HCT116 (cell line): ENCODE data around the gene PEF1. TPM values are rescaled to one million over a fixed set of nuclear protein-coding genes. Genes with fewer than 3 reads are reported as not detected.

Source experiments
- ATAC-seq: fragments of 200-7000 bp; cut with Tn5 transposase; 2 replicates; pipeline ENCODE4 v1.9.1; 2020; ENCODE audit warnings: mild to moderate bottlenecking, moderate library complexity
- BruUV-seq: library from RNA; stranded (reverse); fragments of 400-500 nt; replicated peaks from 2 replicates; lab custom pipeline; 2021; lab: Mats Ljungman, UMichigan
- CTCF ChIA-PET: fragments of 300-600 bp; sonication (Branson Sonifier 250); formaldehyde crosslinking; loops from one replicate; lab custom pipeline; 2021; ENCODE audit warnings: antibody characterized with exemption; lab: Charles Lee
- POLR2A ChIA-PET: fragments of 300-600, 350-600 bp; sonication (Branson Sonifier 250); formaldehyde crosslinking; loops from one replicate; lab custom pipeline; 2021; ENCODE audit warnings: antibody characterized with exemption; lab: Charles Lee
- RAD21 ChIA-PET, 2 experiments: fragments of 300-600 bp; sonication (Branson Sonifier 250); formaldehyde crosslinking; loops; one replicate each; lab custom pipeline; 2023; ENCODE audit warnings: low total read pairs in 2 of 2; ENCODE audit not compliant: uncharacterized antibody in 2 of 2, unreplicated experiment in 2 of 2, low non-redundant PET in 1 of 2; lab: Charles Lee
- DNase-seq: peaks from one replicate; pipeline ENCODE4 v3.0.0-alpha.2; 2010; ENCODE audit warnings: low read depth, low spot score
- H2AFZ ChIP-seq: fragments of 200-600 bp; shearing (Covaris generic), sonication (generic); 2 replicates; pipeline ENCODE4 v1.6.1; 2017; ENCODE audit warnings: low read depth, mixed run types, mixed read lengths, antibody characterized with exemption, low read length; ENCODE audit not compliant: poor library complexity, severe bottlenecking
- H3K27ac ChIP-seq: 2 replicates; pipeline ENCODE4 v1.5.1; 2012; ENCODE audit warnings: low read depth, low read length
- H3K27me3 ChIP-seq: fragments of 200-600 bp; sonication (generic); 2 replicates; pipeline ENCODE4 v1.6.1; 2016; ENCODE audit warnings: mixed run types, low read length, mixed read lengths; ENCODE audit not compliant: insufficient read depth
- H3K36me3 ChIP-seq, 2 experiments: fragments of 200-500 bp in 1 of 2; fragments of 200-600 bp in 1 of 2; sonication (Bioruptor generic) in 1 of 2; sonication (generic) in 1 of 2; 2 replicates each; pipeline versions ENCODE4 v1.5.1 to v1.6.1; 2014 to 2016; ENCODE audit warnings: low read length in 2 of 2, inconsistent platforms in 1 of 2, mixed read lengths in 1 of 2, mixed run types in 1 of 2; ENCODE audit not compliant: insufficient read depth in 2 of 2, control insufficient read depth in 1 of 2
- H3K4me1 ChIP-seq, 2 experiments: fragments of 200-600 bp in 1 of 2; sonication (generic) in 1 of 2; 2 replicates each; pipeline versions ENCODE4 v1.5.1 to v1.6.1; 2012 to 2017; ENCODE audit warnings: low read length in 2 of 2, inconsistent platforms in 1 of 2, mild to moderate bottlenecking in 1 of 2, mixed read lengths in 1 of 2, mixed run types in 1 of 2, moderate library complexity in 1 of 2; ENCODE audit not compliant: insufficient read depth in 2 of 2, control insufficient read depth in 1 of 2
- H3K4me2 ChIP-seq: fragments of 200-600 bp; sonication (generic); 2 replicates; pipeline ENCODE4 v1.6.1; 2017; ENCODE audit warnings: mixed run types, low read length, mixed read lengths
- H3K4me3 ChIP-seq, 2 experiments: fragments of 200-600 bp in 1 of 2; sonication (generic) in 1 of 2; replicated peaks in 1 of 2; 2 replicates each; pipeline ENCODE4 v1.5.1; 2011 to 2016; ENCODE audit warnings: low read length in 2 of 2, control low read depth in 1 of 2, low read depth in 1 of 2, mild to moderate bottlenecking in 1 of 2, mixed read lengths in 1 of 2, mixed run types in 1 of 2
- H3K79me2 ChIP-seq: fragments of 200-600 bp; sonication (generic); 2 replicates; pipeline ENCODE4 v1.6.1; 2017; ENCODE audit warnings: mild to moderate bottlenecking, mixed run types, low read length, moderate library complexity, mixed read lengths; ENCODE audit not compliant: insufficient read depth
- H3K9ac ChIP-seq: fragments of 200-600 bp; sonication (generic); 2 replicates; pipeline ENCODE4 v1.6.1; 2016; ENCODE audit warnings: low read length, mixed read lengths
- H3K9me2 ChIP-seq: fragments of 200-600 bp; sonication (generic), shearing (Covaris generic); 2 replicates; pipeline ENCODE4 v1.6.1; 2017; ENCODE audit warnings: mixed run types, mild to moderate bottlenecking, moderate library complexity; ENCODE audit not compliant: insufficient read depth
- H3K9me3 ChIP-seq, 2 experiments: fragments of 200-500 bp in 1 of 2; fragments of 200-600 bp in 1 of 2; sonication (Bioruptor generic) in 1 of 2; sonication (generic) in 1 of 2; 2 replicates each; pipeline ENCODE4 v1.6.1; 2014 to 2017; ENCODE audit warnings: low read length in 2 of 2, mixed read lengths in 2 of 2, inconsistent platforms in 1 of 2, low read depth in 1 of 2, mild to moderate bottlenecking in 1 of 2, mixed run types in 1 of 2, moderate library complexity in 1 of 2; ENCODE audit not compliant: control insufficient read depth in 1 of 2, insufficient read depth in 1 of 2
- H4K20me1 ChIP-seq: fragments of 200-600 bp; sonication (generic), shearing (Covaris generic); 2 replicates; pipeline ENCODE4 v1.6.1; 2017; ENCODE audit warnings: mixed run types, mild to moderate bottlenecking, moderate library complexity; ENCODE audit not compliant: insufficient read depth
- CBX3 ChIP-seq: IDR thresholded peaks from 2 replicates; pipeline ENCODE4 v1.6.1; 2012; ENCODE audit warnings: low read depth
- CEBPB ChIP-seq: IDR thresholded peaks from 2 replicates; pipeline ENCODE4 v1.6.1; 2012; ENCODE audit warnings: low read depth
- CTCF ChIP-seq, 3 experiments: fragments of 200-600 bp in 1 of 3; sonication (generic) in 1 of 3; IDR thresholded peaks in 2 of 3; conservative IDR thresholded peaks in 1 of 3; 2 replicates each; pipeline ENCODE4 v1.5.1; 2012 to 2017; ENCODE audit warnings: low read depth in 2 of 3, low read length in 2 of 3, antibody characterized with exemption in 1 of 3, borderline replicate concordance in 1 of 3, control low read depth in 1 of 3, mild to moderate bottlenecking in 1 of 3, mixed read lengths in 1 of 3, mixed run types in 1 of 3, moderate library complexity in 1 of 3; ENCODE audit not compliant: insufficient read depth in 1 of 3
- EZH2 ChIP-seq: fragments of 200-600 bp; sonication (generic); IDR thresholded peaks from 2 replicates; pipeline ENCODE4 v1.6.1; 2017; ENCODE audit warnings: antibody characterized with exemption, mixed run types
- EZH2phosphoT487 ChIP-seq: fragments of 200-600 bp; IDR thresholded peaks from 2 replicates; pipeline ENCODE4 v1.6.1; 2018; ENCODE audit warnings: antibody characterized with exemption, borderline replicate concordance
- FOSL1 ChIP-seq: IDR thresholded peaks from 2 replicates; pipeline ENCODE4 v1.6.1; 2012; ENCODE audit warnings: low read depth
- JUND ChIP-seq: IDR thresholded peaks from 2 replicates; pipeline ENCODE4 v1.6.1; 2012
- MAX ChIP-seq: IDR thresholded peaks from 2 replicates; pipeline ENCODE4 v1.6.1; 2012
- RAD21 ChIP-seq: IDR thresholded peaks from 2 replicates; pipeline ENCODE4 v1.6.1; 2012; ENCODE audit warnings: low read depth, mild to moderate bottlenecking
- SIN3A ChIP-seq: IDR thresholded peaks from 2 replicates; pipeline ENCODE4 v1.6.1; 2012; ENCODE audit warnings: low read depth
- TCF7L2 ChIP-seq: IDR thresholded peaks from 2 replicates; pipeline ENCODE4 v1.7.0; 2011; ENCODE audit warnings: borderline replicate concordance, inconsistent platforms; ENCODE audit not compliant: insufficient read depth, insufficient read length; ENCODE audit errors: extremely low read depth
- ZFX ChIP-seq: fragments of 450-650 bp; IDR thresholded peaks from 2 replicates; pipeline ENCODE4 v1.6.1; 2017
- ZNF274 ChIP-seq: fragments of 200-500 bp; sonication (Bioruptor generic); IDR thresholded peaks from 2 replicates; pipeline ENCODE4 v1.6.1; 2014; ENCODE audit warnings: mild to moderate bottlenecking, low read depth, low read length, inconsistent platforms
- intact Hi-C: fragments of 100-400 bp; cut with micrococcal nuclease; formaldehyde crosslinking; loops from 2 replicates; pipeline ENCODE4 v1.10.0; 2022
- total RNA-seq: library from RNA; stranded (reverse); gene quantifications from one replicate; pipeline ENCODE4 v1.2.1, GENCODE V29; 2021; ENCODE audit not compliant: unreplicated experiment
- TF ChIP-seq, protein P1 (sequence below): IDR thresholded peaks from 2 replicates; pipeline ENCODE4 v1.6.1; 2012; ENCODE audit warnings: low read depth

PEF1 gene
- total RNA-seq, 1 experiment from 2014 or later, result 37.6 TPM

- H3K9ac ChIP-seq, result no peak overlapping the region
- TF ChIP-seq RAD21, result no peak
- no peak for TF ChIP-seq FOSL1
- TF ChIP-seq CEBPB, result no peak
- TF ChIP-seq SIN3A, result no peak
- no peak for TF ChIP-seq EZH2phosphoT487
- TF ChIP-seq ZNF274, result no peak
- no peak for TF ChIP-seq CBX3
- no peak for TF ChIP-seq JUND
- no peak for TF ChIP-seq EZH2
- TF ChIP-seq CTCF (IDR thresholded peaks at IDR 0.05 in 2 of 3, conservative IDR thresholded peaks at IDR 0.05 in 1 of 3; ENCODE audit: borderline replicate concordance in 1 of 3, insufficient read depth in 1 of 3, low read depth in 2 of 3, low read length in 2 of 3), result no peak
- TF ChIP-seq TCF7L2, result no peak
- TF ChIP-seq, protein P1, sequence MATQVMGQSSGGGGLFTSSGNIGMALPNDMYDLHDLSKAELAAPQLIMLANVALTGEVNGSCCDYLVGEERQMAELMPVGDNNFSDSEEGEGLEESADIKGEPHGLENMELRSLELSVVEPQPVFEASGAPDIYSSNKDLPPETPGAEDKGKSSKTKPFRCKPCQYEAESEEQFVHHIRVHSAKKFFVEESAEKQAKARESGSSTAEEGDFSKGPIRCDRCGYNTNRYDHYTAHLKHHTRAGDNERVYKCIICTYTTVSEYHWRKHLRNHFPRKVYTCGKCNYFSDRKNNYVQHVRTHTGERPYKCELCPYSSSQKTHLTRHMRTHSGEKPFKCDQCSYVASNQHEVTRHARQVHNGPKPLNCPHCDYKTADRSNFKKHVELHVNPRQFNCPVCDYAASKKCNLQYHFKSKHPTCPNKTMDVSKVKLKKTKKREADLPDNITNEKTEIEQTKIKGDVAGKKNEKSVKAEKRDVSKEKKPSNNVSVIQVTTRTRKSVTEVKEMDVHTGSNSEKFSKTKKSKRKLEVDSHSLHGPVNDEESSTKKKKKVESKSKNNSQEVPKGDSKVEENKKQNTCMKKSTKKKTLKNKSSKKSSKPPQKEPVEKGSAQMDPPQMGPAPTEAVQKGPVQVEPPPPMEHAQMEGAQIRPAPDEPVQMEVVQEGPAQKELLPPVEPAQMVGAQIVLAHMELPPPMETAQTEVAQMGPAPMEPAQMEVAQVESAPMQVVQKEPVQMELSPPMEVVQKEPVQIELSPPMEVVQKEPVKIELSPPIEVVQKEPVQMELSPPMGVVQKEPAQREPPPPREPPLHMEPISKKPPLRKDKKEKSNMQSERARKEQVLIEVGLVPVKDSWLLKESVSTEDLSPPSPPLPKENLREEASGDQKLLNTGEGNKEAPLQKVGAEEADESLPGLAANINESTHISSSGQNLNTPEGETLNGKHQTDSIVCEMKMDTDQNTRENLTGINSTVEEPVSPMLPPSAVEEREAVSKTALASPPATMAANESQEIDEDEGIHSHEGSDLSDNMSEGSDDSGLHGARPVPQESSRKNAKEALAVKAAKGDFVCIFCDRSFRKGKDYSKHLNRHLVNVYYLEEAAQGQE, result no peak
- no peak for TF ChIP-seq MAX
- TF ChIP-seq ZFX, result no peak
- H2AFZ ChIP-seq, result no peak overlapping the region
- peaks cover 5 to 9% of the 10 kb centered on the region in 2 experiments; a peak in 3 of 4 replicates for H3K36me3 ChIP-seq
- intact Hi-C loops, result no loop called here
- ChIA-PET POLR2A (no interaction called here), RAD21 (no interaction called here), CTCF (no interaction called here)
- H3K79me2 ChIP-seq, result no peaks in the 10 kb centered on the region
- H3K4me1 ChIP-seq, result no peaks in the 10 kb centered on the region; a peak in 1 of 4 replicates
- no peaks in the 10 kb centered on the region for H3K9me2 ChIP-seq
- no peak overlapping the region for H3K27ac ChIP-seq
- no peaks in the 10 kb centered on the region for H3K27me3 ChIP-seq
- no TSS peak for BruUV-seq
- DNase-seq, result no peak
- no peak overlapping the region for H3K4me3 ChIP-seq
- no peaks in the 10 kb centered on the region for H4K20me1 ChIP-seq
- H3K4me2 ChIP-seq, result no peak overlapping the region
- H3K9me3 ChIP-seq, result no peaks in the 10 kb centered on the region
- no peak for ATAC-seq
Observed at GRCh38 chr1:31624731-31625514, 19.8 kb downstream of the PEF1 start.
